Activated naive CD4-positive, alpha-beta T cell treated with anti-CD3 and anti-CD28 coated beads for 36 hours (primary cell): Measurements from ENCODE around the gene ZNF655. TPM values are rescaled to one million over a fixed set of nuclear protein-coding genes. Genes with fewer than 3 reads are reported as not detected.
"Not testable (repeated sequence)": the region's sequence is repeated elsewhere in the genome, so short reads cannot be mapped to it uniquely, and the experiment has no call there.

Experiments
- CTCF ChIA-PET: fragments of 350-600 bp; sonication (Branson Sonifier 250); formaldehyde crosslinking; loops from one replicate; lab custom pipeline; 2021; ENCODE audit warnings: antibody characterized with exemption; lab: Charles Lee
- DNase-seq: peaks from one replicate; pipeline ENCODE4 v3.0.0-alpha.2; 2020
- H3K27ac Mint-ChIP-seq: one replicate; pipeline ENCODE4 v1.8.0; 2021; ENCODE audit warnings: mild to moderate bottlenecking, mixed read lengths
- H3K27me3 Mint-ChIP-seq: one replicate; pipeline ENCODE4 v1.8.0; 2021; ENCODE audit warnings: low read depth, mixed read lengths
- H3K36me3 Mint-ChIP-seq: one replicate; pipeline ENCODE4 v1.8.0; 2021; ENCODE audit warnings: low read depth, mixed read lengths
- H3K4me1 Mint-ChIP-seq: one replicate; pipeline ENCODE4 v1.8.0; 2021; ENCODE audit warnings: low read depth, mixed read lengths
- H3K4me3 Mint-ChIP-seq: one replicate; pipeline ENCODE4 v1.8.0; 2021; ENCODE audit warnings: mild to moderate bottlenecking, moderate library complexity, mixed read lengths
- H3K9me3 Mint-ChIP-seq: one replicate; pipeline ENCODE4 v1.8.0; 2021; ENCODE audit warnings: mixed read lengths
- intact Hi-C: fragments of 100-400 bp; cut with micrococcal nuclease; formaldehyde crosslinking; loops from one replicate; pipeline ENCODE4 v1.15.1; 2023
- total RNA-seq, 2 experiments: library from RNA; stranded (reverse); gene quantifications; one replicate each; pipeline ENCODE4 v1.2.3, GENCODE V29; 2021

Gene ZNF655
- total RNA-seq, 2 experiments from 2014 or later, result 35.8 to 39.6 TPM

- H3K27ac Mint-ChIP-seq, H3K4me3 Mint-ChIP-seq, DNase-seq, H3K4me1 Mint-ChIP-seq, H3K27me3 Mint-ChIP-seq, intact Hi-C loops: not testable (repeated sequence)
- Mint-ChIP-seq H3K36me3 (peaks cover 30% of the 10 kb centered on the region), H3K9me3 (peaks cover 22% of the 10 kb centered on the region)
- CTCF ChIA-PET, result interaction anchor here (0.5 kb wide), 1 partner anchor 53 kb away, joined by 7 read pairs; no protein-coding TSS in a partner anchor
Observed at GRCh38 chr7:99545308-99545707, 13.1 kb upstream of the ZNF655 start.

GRCh38 chr7:99549545-99549944, 8.9 kb upstream of the ZNF655 start:
- H3K27ac Mint-ChIP-seq, H3K4me3 Mint-ChIP-seq, H3K27me3 Mint-ChIP-seq, intact Hi-C loops, H3K9me3 Mint-ChIP-seq, DNase-seq: not testable (repeated sequence)
- CTCF ChIA-PET, result interaction anchor here (1.0 kb wide), 1 partner anchor 9 kb away, joined by 4 read pairs; the partner anchor contains the start of gene ZNF655
- Mint-ChIP-seq H3K4me1 (peaks cover 18% of the 10 kb centered on the region), H3K36me3 (peaks cover 28% of the 10 kb centered on the region)

DNA sequence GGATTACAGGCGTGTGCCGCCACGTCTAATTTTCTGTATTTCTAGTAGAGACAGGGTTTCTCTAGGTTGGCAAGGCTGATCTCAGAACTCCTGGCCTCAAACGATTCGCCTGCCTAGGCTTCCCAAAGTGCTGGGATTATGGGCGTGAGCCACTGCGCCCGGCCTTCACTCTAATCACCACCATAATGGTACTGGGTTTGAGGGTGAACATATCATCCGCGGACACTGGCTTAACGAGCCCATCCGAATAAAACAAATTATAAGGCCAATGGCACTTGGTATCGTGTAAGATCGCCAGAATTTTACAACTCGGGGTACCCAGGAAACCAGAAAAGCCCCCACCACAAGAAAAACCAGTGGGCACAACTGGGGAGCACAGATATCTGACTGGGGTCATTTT, 7.1 kb upstream of the ZNF655 start:
- H3K27me3 Mint-ChIP-seq, result no peaks in the 10 kb centered on the region
- H3K9me3 Mint-ChIP-seq, result peaks cover 8% of the 10 kb centered on the region
- peak overlapping the region; percentile 87 for H3K27ac Mint-ChIP-seq
- H3K4me1 Mint-ChIP-seq, result peaks cover 28% of the 10 kb centered on the region
- DNase-seq, result no peak
- peaks cover 34% of the 10 kb centered on the region for H3K36me3 Mint-ChIP-seq
- H3K4me3 Mint-ChIP-seq, result peak overlapping the region; percentile 88
- CTCF ChIA-PET, result interaction anchor here (0.8 kb wide), 1 partner anchor 54 kb away, joined by 3 read pairs; no protein-coding TSS in a partner anchor
- intact Hi-C loops, result loop anchor here (10.0 kb wide), 1 partner anchor 463 kb away; the partner anchor contains the start of gene ZKSCAN1

DNA sequence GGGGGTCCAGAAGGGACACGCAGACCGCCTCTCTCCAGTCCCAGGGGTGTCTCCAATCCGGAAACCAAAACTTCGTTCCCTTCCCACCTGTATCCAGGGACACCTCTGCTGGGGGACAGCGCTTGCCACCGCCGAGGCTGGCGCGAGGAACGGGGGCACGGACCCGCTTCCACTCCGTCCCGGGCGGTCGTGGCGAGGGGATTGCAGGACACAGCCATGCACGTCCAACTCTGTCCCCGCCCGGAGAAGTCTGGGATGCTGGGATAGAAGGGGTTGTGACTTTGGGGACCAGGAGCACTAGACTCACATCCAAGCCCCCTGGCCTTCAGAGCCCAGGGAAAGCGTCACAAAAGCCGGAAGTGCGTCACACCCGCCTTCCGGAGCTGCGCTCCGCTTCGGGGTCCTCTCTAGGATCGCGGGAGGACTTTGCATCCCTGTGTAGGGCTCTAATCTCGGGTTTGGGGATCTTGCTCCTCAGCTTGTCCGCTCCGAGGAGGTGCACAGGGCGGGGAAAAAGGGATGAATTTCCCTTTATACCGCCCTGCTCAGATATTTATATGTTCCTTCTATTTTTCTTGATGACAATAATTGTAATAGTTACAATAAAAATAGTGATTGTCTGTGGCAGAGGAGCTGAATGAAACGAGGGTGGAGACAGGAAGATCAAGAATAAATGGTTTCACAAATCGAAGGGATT, 6.5 kb upstream of the ZNF655 start, which contains the start of gene FAM200A:
Gene FAM200A, minus strand, starts transcription at position 348 of the 697 bp plus-strand sequence. CDS start 3,707 bp downstream, outside the sequence.
- peaks cover 7% of the 10 kb centered on the region for H3K9me3 Mint-ChIP-seq
- H3K4me3 Mint-ChIP-seq, result peak within 1 kb of the TSS; percentile 88
- peak within 1 kb of the TSS; percentile 87 for H3K27ac Mint-ChIP-seq
- intact Hi-C loops, result loop anchor here (1.0 to 10.0 kb wide), 3 partner anchors 47 to 463 kb away; partner anchors contain the start of genes ZKSCAN1 and ZNF394
- peak; percentile 89 for DNase-seq
- H3K36me3 Mint-ChIP-seq, result peaks cover 32% of the 10 kb centered on the region
- H3K4me1 Mint-ChIP-seq, result peaks cover 32% of the 10 kb centered on the region
- no peaks in the 10 kb centered on the region for H3K27me3 Mint-ChIP-seq
- CTCF ChIA-PET, result interaction anchor here (0.8 kb wide), 1 partner anchor 54 kb away, joined by 3 read pairs; no protein-coding TSS in a partner anchor

DNA sequence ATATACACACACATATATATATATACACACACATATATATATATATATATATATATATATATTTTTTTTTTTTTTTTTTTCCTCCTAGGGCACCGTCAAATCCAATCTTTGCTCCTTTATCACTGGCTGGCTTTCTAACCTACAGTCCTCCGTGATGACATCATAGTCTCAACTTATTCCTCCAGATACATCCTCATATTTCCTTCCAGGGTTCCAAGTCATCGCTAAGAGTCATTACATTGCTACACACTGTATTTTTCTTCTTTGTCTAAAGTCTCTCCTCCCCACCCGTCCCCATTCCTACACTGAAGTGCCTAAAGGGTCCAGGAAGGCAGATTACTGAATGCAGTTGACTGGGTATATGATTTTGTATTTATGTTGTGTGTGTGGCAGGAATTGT, 5.4 kb upstream of the ZNF655 start:
- intact Hi-C loops, result loop anchor here (10.0 kb wide), 1 partner anchor 462 kb away; the partner anchor contains the start of gene ZKSCAN1
- CTCF ChIA-PET, result interaction anchor here (0.6 kb wide), 1 partner anchor 539 kb away, joined by 3 read pairs; no protein-coding TSS in a partner anchor
- peaks cover 38% of the 10 kb centered on the region for H3K4me1 Mint-ChIP-seq
- peak overlapping the region; percentile 14 for H3K4me3 Mint-ChIP-seq
- H3K36me3 Mint-ChIP-seq, result peaks cover 32% of the 10 kb centered on the region
- no peaks in the 10 kb centered on the region for H3K27me3 Mint-ChIP-seq
- no peak for DNase-seq
- no peak overlapping the region for H3K27ac Mint-ChIP-seq
- peaks cover 3% of the 10 kb centered on the region for H3K9me3 Mint-ChIP-seq

DNA sequence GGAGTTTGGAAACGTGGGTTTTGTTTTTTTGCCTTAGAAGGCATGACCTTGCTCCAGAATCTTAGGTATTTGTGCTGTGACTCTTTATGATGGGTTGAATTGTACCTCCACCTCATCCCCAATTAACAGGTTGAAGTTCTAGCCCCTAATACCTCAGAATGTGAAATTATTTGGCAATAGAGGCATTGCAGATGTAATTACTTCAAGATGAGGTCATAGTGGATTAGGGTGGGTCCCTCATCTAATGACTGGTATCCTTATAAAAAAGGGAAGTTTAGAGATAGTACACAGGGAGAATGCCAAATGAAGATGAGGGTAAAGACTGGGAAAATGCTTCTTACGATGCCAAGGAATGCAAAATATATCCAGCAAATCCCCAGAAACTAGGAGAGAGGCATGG, 3.5 kb upstream of the ZNF655 start:
- intact Hi-C loops, result loop anchor here (5.0 to 10.0 kb wide), 2 partner anchors 148 to 460 kb away; partner anchors contain the start of genes BUD31, PDAP1 and ZKSCAN1
- CTCF ChIA-PET, result no interaction called here
- H3K27me3 Mint-ChIP-seq, result no peaks in the 10 kb centered on the region
- H3K36me3 Mint-ChIP-seq, result peaks cover 30% of the 10 kb centered on the region
- peaks cover 36% of the 10 kb centered on the region for H3K4me1 Mint-ChIP-seq
- H3K4me3 Mint-ChIP-seq, result no peak overlapping the region
- no peak for DNase-seq
- H3K27ac Mint-ChIP-seq, result no peak overlapping the region
- no peaks in the 10 kb centered on the region for H3K9me3 Mint-ChIP-seq

DNA sequence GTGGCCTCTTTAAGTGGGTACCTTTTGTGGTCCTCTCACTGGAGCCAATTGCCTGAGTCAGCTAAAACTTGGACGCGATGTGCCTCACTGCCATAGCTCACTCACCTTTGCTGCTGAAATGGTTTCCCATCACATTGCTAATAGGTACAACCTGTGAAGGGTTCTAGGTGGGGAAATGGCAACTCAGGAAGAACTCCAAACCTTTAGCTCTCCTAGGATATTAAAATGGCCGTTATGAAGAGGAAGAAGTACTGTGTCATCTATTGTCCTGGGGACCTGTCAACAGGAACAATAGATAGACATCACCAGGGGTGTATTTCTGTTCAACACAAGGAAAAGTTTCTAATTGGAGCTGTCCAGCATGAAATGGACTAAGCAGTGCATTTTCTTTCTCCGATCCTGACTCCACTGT, 1.2 kb upstream of the ZNF655 start:
- intact Hi-C loops, result loop anchor here (5.0 to 10.0 kb wide), 2 partner anchors 150 to 458 kb away; partner anchors contain the start of genes BUD31, PDAP1 and ZKSCAN1
- Mint-ChIP-seq H3K36me3 (peaks cover 43% of the 10 kb centered on the region), H3K4me1 (peaks cover 48% of the 10 kb centered on the region), H3K4me3 (peak overlapping the region; percentile 91), H3K27ac (peak overlapping the region; percentile 96), H3K9me3 (no peaks in the 10 kb centered on the region), H3K27me3 (no peaks in the 10 kb centered on the region)
- CTCF ChIA-PET, result interaction anchor here (0.6 to 1.7 kb wide), 4 partner anchors 32 to 148 kb away, joined by 3 to 5 read pairs (median 4); partner anchors contain the start of gene ZKSCAN5
- no peak for DNase-seq

DNA sequence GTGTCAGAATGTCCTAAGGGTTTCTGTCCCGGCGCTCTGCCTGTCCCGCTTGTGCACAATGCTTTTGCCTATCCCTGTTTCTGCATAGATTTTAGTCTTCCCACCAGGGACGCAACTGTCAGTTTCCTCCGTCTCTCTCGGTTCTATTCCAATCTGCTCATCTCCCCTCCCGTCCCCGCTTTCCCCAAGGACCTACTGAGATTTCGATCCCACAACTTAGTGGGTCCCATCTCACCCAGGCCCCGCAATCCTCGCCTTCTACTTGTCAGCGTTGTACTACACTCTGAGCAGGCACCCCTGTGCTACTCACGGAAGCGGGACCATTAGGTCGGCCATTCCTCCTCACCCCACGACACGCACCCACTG, 519 bp upstream of the ZNF655 start:
- no peaks in the 10 kb centered on the region for H3K27me3 Mint-ChIP-seq
- peak overlapping the region; percentile 96 for H3K27ac Mint-ChIP-seq
- H3K4me3 Mint-ChIP-seq, result peak overlapping the region; percentile 91
- no peaks in the 10 kb centered on the region for H3K9me3 Mint-ChIP-seq
- H3K4me1 Mint-ChIP-seq, result peaks cover 50% of the 10 kb centered on the region
- no peak for DNase-seq
- peaks cover 50% of the 10 kb centered on the region for H3K36me3 Mint-ChIP-seq
- intact Hi-C loops, result loop anchor here (1.0 to 10.0 kb wide), 4 partner anchors 54 to 457 kb away; partner anchors contain the start of genes BUD31, PDAP1, ZKSCAN1 and ZKSCAN5
- CTCF ChIA-PET, result interaction anchor here (0.6 to 1.7 kb wide), 4 partner anchors 32 to 148 kb away, joined by 3 to 5 read pairs (median 4); partner anchors contain the start of gene ZKSCAN5

DNA sequence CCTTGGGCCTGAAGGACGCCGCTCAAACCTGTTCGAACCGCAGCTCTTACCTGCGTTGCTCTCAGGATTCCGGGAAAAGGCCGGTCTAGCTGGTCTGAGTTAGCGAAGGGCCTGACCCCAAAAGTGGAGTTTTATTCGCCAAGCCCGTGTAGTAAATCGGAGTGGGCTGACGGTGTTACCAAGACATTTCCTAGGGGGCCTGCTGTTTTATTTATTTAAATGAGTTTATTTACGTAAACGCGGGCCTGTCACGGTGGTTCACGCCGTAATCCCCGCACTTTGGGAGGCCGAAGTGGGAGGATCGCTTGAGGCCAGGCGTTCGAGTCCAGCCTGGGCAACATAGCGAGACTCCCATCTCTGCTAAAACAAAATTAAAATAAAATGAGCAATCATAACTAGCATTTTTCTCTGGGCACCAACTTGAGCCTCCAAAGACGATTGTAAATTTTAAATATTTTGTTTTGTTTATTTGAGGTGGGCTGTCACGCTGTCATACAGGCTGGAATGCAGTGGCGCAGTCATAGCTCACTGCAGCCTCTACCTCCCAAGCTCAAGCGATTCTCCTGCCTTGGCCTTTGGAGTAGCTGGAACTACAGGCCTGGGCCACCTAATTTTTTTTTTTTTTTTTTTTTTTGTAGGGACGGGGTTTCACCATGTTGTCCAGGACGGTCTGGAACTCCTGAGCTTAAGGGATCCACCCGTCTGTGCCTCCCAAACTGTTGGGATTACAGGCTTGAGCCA, 903 bp downstream of the ZNF655 start:
- no peaks in the 10 kb centered on the region for H3K27me3 Mint-ChIP-seq
- CTCF ChIA-PET, result no interaction called here
- H3K4me1 Mint-ChIP-seq, result peaks cover 61% of the 10 kb centered on the region
- intact Hi-C loops, result loop anchor here (2.0 to 10.0 kb wide), 3 partner anchors 87 to 455 kb away; partner anchors contain the start of genes BUD31, PDAP1, ZKSCAN1 and ZNF789
- peaks cover 56% of the 10 kb centered on the region for H3K36me3 Mint-ChIP-seq
- H3K27ac Mint-ChIP-seq, result peak overlapping the region; percentile 96
- peak overlapping the region; percentile 91 for H3K4me3 Mint-ChIP-seq
- DNase-seq, result no peak
- H3K9me3 Mint-ChIP-seq, result no peaks in the 10 kb centered on the region

DNA sequence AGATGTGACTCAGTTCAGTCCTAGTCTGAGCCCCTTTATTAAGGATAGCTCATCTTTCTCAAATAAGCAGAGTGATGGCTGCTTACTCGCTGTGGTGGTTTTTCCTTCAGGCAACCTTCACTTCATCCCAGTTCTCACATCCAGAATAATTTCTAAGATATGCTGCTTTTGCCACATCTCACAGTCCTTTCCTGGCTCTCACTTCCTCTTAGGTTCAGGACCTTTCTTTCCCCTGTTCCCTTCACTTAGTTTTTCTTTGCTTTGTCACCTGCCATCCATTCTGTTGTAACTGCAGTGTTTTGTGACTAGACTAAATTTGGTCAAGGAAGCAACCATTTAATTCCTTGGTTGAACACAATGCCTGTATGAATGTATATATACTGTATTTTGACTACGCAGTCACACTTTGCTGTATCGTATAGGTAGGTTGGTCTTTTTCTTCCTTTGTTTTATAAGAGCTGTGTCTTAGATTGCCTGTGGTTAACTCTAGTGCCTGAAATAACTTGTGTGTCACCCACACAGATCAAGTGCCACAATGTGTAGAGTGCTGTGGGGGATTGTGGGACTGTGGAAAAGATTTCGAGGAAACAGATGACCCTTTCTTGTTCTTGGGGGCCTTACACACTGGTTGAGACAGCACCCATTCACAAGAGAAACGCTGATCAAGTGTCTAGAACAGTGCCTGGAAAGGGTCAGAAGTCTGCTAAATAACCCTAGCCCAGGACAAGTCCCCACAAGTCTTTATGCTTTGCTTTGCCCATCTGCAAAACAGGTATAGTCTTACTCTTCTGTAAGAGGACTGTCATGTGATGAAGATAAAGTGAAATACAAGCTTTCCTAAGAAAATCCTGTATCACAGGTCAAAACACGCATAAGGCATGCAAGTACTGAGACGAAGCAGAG, 2.6 kb downstream of the ZNF655 start:
- peaks cover 57% of the 10 kb centered on the region for H3K36me3 Mint-ChIP-seq
- H3K27me3 Mint-ChIP-seq, result no peaks in the 10 kb centered on the region
- H3K4me1 Mint-ChIP-seq, result peaks cover 55% of the 10 kb centered on the region
- H3K4me3 Mint-ChIP-seq, result peak overlapping the region; percentile 25
- DNase-seq, result no peak
- H3K9me3 Mint-ChIP-seq, result no peaks in the 10 kb centered on the region
- intact Hi-C loops, result no loop called here
- CTCF ChIA-PET, result interaction anchor here (0.5 kb wide), 1 partner anchor 70 kb away, joined by 5 read pairs; no protein-coding TSS in a partner anchor
- H3K27ac Mint-ChIP-seq, result peak overlapping the region; percentile 76

GRCh38 chr7:99561737-99562051, 3.3 kb downstream of the ZNF655 start:
- Mint-ChIP-seq H3K27me3 (no peaks in the 10 kb centered on the region), H3K4me3 (no peak overlapping the region), H3K36me3 (peaks cover 58% of the 10 kb centered on the region), H3K4me1 (peaks cover 50% of the 10 kb centered on the region), H3K27ac (peak overlapping the region; percentile 83), H3K9me3 (no peaks in the 10 kb centered on the region)
- CTCF ChIA-PET, result no interaction called here
- intact Hi-C loops, result loop anchor here (2.0 kb wide), 1 partner anchor 55 kb away; the partner anchor contains the start of gene ZSCAN25
- no peak for DNase-seq
